GOT3 (cell line): ENCODE data around the gene DHRS4L2.
"Not testable (repeated sequence)": the region's sequence is repeated elsewhere in the genome, so short reads cannot be mapped to it uniquely, and the experiment has no call there.

ENCODE experiments used
- DNase-seq: peaks from one replicate; lab custom pipeline; 2025; ENCODE audit warnings: mixed read lengths; lab: John Stamatoyannopoulos, UW

DHRS4L2 gene

DNA sequence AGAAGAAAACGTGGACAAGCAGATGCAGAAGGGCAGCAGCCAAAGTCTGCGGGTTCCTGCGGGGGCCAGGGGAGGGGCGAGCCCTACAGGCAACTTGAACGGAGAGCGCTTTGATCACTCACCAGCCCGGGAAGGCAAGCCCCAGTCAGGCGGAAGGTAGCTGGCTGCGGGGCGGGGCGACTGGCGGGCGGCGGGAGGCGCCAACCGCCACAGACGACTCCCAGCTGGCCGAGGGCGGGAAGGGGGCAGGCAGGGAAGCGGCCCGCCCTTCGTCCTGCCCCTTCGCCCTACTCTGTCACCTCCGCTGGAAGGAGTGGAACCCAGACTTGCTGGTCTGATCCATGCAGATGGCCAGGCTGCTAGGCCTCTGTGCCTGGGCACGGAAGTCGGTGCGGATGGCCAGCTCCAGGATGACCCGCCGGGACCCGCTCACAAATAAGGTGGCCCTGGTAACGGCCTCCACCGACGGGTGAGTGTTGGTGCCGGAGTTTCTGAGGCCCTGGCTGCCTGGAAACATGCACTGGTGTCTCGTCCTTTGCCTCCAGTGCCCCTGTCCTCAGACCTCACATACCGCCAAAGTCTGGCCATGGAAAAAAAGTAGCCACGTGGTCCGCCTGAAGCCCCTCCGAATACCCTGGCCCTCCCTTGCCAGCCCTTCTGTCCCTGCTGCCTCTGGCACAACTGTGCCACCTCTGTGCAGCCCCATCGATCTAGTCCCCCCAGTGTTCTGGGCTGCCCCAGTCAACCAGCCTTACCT lies at the start of gene DHRS4L2:
DHRS4L2 (plus strand) TSS at position 323 of the 757 bp plus-strand sequence; CDS start at position 342, 19 bp downstream.
- peak; percentile 34 for DNase-seq

DNA sequence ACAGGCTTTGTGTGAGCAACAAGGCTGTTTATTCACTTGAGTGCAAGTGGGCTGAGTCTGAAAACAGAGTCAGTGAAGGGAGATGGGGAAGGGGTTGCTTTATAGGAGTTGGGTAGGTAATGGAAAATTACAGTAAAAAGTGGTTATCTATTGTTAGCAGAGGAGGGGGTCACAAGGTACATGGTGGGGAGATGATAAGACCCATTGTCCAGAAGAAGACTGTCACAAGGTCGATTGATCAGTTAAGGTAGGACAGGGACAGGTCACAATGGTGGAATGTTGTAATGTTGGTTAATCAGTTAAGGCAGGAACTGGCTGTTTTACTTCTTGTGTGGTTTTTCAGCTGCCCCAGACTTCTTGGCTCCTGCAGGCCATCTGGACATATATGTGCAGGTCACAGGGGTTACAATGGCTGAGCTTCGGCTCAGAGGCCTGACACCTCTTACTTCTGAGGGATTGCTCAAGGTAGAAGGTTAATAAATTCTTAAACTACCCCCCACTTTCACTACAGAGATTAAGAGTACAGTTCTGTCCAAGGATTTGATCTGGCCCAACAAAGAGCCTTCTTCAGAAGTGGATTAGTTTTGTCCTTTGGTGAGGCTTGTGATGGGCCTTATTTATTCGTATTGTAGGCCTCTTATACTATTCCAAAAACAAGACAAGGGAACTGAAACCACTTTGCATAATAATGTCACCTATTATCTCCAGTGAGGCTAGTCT lies 49.0 kb upstream of the DHRS4L2 start:
- no peak for DNase-seq

DNA sequence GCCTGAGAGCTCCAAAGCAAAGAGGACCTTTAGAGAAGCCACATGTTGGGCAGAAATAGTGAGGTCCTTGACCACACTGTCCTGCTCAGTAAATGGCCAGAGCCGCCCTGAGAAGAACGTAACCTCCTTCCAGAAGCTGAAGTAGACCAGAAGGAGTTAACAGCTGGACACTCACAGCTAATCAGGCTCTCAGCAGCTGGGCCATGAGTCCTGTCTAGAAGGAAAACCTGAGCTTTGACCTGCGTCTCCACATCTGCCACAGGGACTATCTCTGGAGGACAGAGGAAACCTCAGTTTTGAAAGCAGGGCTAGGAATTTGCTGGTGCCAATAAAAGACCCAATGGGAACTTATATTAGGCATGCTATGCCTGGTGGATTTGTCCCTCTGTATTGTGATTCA lies 47.5 kb upstream of the DHRS4L2 start:
- DNase-seq = no peak

DNA sequence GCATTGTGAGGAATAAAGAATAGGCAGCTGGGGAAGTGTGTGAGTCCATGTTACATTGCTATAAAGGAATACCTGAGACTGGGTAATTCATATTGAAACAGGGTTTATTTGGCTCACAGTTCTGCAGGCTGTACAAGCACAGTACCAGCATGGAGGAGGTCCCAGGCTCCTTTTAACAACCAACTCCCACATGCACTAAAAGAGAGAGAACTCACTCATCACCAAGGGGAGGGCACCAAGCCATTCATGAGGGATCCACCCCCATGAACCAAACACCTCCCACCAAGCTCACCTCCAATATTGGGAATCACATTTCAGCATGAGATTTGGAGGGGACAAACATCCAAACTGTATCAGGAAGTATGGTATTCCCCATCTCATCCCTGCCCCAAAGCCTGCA lies 47.1 kb upstream of the DHRS4L2 start:
- DNase-seq = no peak

DNA sequence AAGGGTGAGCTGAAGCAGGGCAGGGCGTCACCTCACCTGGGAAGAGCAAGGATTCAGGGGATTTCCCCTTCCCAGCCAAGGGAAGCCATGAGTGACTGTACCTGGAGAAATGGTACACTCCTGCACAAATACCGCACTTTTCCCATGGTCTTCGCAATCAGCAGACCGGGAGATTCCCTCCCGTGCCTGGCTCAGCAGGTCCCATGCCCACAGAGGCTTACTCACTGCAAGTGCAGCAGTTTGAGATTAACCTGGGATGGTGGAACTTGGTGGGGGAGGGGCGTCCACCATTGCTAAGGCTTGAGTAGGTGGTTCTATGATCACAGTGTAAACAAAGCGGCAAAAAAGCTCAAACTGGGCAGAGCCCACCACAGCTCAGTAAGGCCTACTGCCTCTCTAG lies 46.1 kb upstream of the DHRS4L2 start:
- no peak for DNase-seq

DNA sequence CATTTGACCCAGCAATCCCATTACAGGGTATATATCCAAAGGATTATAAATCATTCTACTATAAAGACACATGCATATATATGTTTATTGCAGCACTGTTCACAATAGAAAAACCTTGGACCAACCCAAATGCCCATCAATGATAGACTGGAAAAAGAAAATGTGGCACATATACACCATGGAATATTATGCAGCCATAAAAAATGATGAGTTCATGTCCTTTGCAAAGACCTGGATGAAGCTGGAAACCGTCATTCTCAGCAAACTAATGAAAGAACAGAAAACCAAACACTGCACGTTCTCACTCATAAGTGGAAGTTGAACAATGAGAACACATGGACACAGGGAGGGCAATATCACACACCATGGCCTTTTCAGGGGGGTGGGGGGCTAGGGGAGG lies 39.7 kb upstream of the DHRS4L2 start:
- not testable (repeated sequence) for DNase-seq

DNA sequence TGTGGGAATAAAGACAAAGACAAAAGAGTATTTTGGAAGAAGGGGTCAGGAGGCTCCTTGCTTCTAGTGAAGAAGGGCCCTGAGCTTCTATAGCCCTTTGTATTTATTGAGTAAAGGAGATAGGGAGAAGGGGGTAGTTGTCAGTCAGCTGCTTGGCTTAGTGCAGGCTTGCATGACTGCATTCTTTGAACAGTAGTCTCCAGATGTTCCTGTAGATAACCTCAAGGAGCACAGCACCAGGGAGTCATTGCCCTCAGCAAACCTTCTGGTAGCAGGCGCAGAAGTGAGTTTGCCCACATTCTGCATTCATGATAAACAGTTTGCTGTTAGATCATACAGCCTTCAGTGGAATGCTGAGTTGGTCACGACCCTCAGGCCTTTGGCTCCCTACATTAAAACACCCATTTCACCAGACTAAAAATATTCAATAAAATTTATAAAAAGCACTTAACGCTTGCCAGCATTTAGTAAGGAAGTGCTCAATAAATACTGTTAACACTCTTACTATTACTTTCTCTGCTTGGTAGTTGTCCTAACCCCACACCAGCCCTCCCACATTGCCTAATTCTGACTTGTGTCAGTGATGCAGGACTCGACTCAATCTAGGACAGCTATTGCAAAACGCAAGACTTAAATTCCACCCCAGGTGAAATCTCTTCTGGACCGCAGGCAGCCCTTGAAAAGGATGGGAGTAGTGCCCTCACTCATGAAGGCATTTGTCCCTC lies 38.2 kb upstream of the DHRS4L2 start:
- DNase-seq = no peak

DNA sequence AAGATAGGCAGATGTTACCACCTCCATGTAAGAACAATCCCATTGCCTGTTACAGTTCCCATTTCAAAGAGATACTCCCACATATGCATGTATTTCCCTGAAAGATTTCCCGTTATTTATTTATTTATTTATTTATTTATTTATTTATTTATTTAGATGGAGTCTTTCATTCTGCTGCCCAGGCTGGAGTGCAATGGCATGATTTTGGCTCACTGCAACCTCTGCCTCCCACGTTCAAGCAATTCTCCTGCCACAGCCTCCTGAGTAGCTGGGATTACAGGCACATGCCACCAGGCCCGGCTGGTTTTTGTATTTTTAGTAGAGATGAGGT lies 37.6 kb upstream of the DHRS4L2 start:
- not testable (repeated sequence) for DNase-seq

DNA sequence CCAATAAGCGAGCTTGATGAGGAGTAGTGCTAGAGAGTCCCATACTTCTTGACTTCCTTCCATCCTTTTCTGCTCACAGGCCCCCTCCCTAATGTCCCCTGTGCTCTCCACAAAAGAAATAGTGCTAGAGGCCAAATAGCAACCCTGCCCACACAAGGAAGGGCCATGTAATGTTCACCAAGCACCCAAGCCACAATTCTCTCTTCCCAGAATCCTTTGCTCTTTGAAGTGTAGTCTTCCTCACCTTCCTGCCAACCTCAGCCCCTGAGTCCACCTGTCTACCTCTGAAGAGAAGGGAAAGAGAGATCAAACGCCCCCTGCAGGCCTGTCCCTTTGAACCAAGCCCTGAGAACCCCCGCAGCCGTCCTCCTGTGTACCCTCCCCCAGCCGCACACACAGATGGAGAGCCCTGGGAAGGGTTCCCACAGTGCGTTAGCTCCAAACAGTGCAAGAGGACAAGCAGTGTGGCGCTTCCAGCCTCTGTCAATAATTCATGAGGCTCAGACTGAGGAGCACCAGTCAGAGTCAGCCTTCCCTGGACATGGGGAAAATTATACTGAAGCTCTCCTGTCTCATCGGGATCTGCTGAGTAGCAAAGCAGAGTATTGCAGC lies 37.0 kb upstream of the DHRS4L2 start:
- no peak for DNase-seq

DNA sequence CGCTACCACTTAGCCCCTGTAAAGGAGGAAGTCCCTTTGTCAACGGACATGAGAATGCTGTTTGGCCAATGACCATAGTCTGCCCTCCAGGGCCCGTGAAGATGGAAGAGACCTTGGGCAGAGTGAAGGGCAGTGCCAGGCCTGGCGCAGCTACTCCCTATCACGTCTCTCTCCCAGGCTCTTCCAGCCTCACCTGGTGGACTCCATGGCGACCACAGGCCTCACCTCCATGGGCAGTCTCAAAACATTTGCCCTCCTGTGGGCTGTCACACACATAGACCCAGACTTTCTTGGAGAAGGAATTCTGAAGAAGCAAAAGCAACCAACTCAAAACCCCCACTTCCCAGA lies 35.6 kb upstream of the DHRS4L2 start:
- not testable (repeated sequence) for DNase-seq

DNA sequence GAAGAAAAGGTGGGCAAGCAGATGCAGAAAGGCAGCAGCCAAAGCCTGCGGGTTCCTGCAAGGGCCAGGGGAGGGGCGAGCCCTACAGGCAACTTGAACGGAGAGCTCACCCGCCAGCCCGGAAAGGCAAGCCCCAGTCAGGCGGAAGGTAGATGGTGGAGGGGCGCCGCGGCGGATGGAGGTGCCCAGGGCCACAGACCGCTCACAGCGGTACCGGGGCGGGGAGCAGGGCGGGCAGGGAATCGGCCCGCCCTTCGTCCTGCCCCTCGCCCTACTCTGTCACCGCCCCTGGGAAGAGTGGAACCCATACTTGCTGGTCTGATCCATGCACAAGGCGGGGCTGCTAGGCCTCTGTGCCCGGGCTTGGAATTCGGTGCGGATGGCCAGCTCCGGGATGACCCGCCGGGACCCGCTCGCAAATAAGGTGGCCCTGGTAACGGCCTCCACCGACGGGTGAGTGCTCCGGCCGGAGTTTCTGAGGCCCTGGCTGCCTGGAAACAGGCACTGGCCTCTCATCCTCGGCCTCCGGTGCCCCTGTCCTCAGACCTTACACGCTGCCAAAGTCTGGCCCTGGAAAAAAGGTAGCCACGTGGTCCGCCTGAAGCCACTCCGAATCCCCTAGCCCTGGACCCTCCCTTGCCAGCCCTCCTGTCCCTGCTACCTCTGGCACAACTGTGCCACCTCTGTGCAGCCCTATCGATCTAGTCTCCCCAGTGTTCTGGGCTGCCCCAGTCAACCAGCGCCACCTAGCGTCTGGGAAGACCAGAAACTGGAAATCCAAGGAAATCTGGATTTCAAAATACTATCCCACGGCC lies 35.1 kb upstream of the DHRS4L2 start, which contains the start of gene DHRS4:
DHRS4 (plus strand) TSS at position 307 of the 815 bp plus-strand sequence; CDS start at position 326, 19 bp downstream.
- DNase-seq = peak; percentile 30

DNA sequence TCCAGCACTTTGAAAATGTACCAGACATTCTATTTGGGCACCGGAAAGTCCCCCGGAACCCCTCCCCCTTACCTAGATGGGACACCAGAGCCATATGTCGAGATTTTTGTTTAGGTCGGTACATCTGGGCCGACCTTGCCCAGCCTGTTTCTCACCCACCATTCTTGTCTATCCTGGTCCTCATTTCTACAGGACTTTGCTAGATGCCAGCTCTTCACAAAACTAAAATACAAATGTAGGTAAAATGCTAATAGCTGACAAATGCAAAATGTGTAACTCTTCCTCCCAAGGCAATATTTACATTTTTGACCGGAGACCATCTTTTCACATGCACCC lies 34.5 kb upstream of the DHRS4L2 start:
- DNase-seq = not testable (repeated sequence)

DNA sequence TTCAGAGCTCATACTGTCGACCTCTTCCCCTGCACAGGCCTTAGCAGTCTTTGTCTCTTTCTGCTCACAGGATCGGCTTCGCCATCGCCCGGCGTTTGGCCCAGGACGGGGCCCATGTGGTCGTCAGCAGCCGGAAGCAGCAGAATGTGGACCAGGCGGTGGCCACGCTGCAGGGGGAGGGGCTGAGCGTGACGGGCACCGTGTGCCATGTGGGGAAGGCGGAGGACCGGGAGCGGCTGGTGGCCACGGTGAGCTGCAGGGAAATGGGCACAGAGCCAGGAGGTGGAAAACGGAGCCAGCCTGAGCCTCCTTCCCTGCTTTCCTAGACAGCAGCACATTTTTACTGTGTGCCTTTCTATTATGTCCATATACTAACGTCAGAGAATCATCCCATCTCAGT lies 33.8 kb upstream of the DHRS4L2 start:
- not testable (repeated sequence) for DNase-seq

DNA sequence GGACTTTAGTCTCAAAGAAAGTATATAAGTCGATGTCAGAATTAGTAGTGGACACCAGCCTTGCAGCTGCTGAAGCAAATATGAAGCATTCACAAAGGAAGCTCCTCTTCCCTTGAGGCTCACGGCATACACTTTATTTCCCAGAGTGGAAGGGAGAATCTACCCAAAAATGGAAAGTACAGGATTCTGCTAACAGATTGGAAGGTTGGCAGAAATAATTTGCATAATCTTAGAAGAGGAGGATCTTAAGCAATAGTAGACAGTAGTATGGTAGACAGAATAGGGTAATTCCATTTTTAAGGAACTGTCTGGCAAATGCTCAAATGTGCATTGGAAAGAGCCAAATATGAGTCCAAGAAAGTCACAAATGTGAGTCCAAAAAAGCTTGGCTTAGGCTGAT lies 32.9 kb upstream of the DHRS4L2 start:
- not testable (repeated sequence) for DNase-seq

DNA sequence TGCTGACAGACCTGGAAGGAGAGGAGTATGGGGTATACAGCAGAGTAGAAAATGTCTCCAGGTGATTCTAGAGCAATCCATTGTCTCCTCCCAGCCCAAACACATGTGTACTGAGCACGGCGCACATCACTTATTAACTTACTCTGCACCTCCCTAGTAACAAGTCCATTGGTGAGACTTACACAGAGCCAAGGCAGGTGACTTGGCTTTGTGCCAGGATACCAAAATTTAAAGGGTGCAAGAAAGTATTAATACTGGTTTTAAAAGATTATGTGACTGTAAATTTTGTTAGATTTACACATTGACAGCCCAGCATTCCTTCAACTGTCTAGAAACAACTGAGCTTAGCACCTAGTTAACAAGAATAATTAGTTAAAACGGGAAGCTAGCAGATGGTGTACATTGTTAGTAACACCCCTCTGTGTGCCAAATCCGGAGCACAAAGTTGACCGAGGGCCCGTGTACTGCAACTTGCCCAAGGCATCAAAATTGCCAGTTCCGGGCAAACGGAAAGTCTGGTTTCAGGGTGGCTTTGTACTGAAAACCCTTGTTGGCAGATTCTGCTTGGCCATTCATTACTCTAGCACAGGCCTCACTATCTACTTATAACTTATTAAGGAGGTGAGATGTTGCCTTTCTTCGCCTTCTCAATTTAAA lies 30.7 kb upstream of the DHRS4L2 start:
- not testable (repeated sequence) for DNase-seq

DNA sequence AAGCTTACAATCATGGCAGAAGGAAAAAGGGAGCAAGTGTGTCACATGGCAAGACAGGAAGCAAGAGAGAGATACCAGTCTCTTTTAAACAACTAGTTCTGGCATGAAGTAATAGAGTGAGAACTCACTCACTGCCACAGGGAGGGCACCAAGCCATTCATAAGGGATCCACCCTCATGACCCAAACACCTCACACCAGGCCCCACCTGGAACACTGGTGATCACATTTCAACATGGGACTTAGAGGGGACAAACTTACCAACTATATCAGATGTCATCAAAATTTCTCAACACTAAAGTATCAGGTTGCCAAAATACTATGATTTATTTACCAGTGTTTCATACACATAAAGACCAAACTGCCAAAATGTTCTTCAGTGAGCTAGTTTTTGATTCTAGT lies 27.8 kb upstream of the DHRS4L2 start:
- not testable (repeated sequence) for DNase-seq

DNA sequence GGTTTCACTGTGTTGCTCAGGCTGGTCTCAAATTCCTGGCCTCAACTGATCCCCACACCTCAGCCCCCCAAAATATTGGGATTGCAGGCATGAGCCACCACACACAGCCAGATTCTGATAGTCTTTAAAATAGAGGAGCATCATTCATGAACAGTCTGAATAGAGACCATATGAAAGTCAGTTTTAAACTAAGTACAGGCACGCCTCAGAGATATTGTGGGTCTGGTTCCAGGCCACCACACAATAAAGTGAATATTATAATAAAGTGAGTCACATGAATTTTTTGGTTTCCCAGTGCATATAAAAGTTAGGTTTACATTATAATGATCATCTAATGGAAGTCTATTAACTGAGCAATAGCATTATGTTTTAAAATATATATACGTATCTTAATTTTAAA lies 27.0 kb upstream of the DHRS4L2 start:
- not testable (repeated sequence) for DNase-seq

DNA sequence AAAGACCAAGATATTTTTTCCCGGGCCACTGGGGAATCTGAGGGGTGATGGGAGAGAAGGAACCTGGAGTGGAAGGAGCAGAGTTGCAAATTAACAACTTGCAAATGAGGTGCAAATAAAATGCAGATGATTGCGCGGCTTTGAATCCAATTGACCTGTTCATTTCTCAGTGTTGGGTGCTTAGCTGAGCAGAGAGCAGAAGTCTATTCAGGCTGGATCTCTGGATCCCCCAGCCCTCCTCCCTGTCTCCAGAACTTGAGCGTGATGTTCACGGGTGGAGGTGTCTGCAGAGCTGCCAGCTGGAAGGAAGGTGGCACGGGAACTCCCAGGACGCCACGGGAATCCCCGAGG lies 19.6 kb upstream of the DHRS4L2 start:
- DNase-seq = not testable (repeated sequence)

DNA sequence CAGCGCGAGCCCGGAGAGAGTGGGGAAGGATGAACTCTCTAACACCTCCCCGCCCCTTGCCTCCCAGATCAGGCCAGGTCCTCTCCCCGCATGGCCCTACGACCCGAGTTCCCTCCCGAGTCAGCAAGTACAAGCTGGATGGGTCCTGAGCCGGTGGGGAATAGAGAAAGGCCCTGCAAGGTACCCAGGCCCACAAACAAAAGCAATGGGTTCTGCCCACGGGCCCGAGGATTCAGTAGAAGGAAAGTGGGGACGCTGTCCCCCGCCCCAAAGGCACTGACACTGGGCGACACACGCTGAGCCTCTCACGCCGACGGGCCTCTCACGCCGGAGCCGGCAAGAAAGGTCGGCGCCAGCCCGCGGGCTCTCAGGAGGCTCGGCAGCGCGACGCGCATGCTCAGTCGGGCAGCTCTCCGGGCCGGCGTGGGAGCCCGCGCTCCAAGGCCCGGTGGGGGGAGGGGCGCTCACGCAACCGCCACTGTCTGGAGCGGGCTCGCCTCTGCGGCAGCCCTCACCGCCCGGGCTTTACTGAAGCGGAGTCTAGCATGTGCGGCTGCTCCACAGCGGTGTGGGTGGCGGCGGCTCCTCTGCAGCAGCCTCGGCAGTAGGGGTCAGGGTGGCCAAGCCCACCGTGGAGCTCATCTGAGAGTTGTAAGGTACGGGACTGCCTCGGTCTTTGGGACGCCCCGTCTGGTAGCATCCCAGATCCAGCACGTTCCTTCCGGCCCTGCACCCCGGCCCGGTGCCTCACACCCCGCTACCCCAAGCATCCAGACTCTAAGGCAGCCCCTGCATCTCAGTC lies 19.0 kb upstream of the DHRS4L2 start:
- DNase-seq = not testable (repeated sequence)

DNA sequence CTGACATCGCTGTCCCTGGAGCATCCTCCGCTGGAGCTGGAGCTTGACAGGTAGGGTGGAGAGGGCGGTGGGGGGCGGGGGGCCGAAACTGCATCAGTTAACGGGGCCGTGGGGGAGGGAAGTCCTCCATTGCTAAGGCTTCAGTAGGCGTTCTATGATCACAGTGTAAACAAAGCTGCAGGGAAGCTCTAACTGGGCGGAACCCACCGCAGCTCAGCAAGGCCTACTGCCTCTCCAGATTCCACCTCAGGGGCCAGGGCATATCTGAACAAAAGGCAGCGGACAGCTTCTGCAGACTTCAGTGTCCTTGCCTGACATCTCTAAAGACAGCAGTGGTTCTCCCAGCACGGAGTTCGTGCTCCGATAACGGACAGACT lies 18.5 kb upstream of the DHRS4L2 start:
- DNase-seq = not testable (repeated sequence)
